Measurements from ENCODE around the gene RASSF3.

GRCh38 chr12:64735442-64735841 is 125.1 kb downstream of the RASSF3 start:
- no peak for TF ChIP-seq EGR1 (IDR thresholded peaks at IDR 0.05; ENCODE audit: borderline replicate concordance in 1 of 2, low read depth in 2 of 2, low read length in 2 of 2)
- TF ChIP-seq, protein P1, sequence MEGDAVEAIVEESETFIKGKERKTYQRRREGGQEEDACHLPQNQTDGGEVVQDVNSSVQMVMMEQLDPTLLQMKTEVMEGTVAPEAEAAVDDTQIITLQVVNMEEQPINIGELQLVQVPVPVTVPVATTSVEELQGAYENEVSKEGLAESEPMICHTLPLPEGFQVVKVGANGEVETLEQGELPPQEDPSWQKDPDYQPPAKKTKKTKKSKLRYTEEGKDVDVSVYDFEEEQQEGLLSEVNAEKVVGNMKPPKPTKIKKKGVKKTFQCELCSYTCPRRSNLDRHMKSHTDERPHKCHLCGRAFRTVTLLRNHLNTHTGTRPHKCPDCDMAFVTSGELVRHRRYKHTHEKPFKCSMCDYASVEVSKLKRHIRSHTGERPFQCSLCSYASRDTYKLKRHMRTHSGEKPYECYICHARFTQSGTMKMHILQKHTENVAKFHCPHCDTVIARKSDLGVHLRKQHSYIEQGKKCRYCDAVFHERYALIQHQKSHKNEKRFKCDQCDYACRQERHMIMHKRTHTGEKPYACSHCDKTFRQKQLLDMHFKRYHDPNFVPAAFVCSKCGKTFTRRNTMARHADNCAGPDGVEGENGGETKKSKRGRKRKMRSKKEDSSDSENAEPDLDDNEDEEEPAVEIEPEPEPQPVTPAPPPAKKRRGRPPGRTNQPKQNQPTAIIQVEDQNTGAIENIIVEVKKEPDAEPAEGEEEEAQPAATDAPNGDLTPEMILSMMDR (IDR thresholded peaks at IDR 0.05 in 2 of 3, conservative IDR thresholded peaks at IDR 0.05 in 1 of 3; ENCODE audit: control insufficient read depth in 2 of 3, extremely low read depth in 1 of 3, insufficient read depth in 1 of 3, low read depth in 3 of 3, low read length in 3 of 3): no peak
- TF ChIP-seq POLR2AphosphoS5 (IDR thresholded peaks at IDR 0.05; ENCODE audit: low read length): no peak
- TF ChIP-seq, protein P2, sequence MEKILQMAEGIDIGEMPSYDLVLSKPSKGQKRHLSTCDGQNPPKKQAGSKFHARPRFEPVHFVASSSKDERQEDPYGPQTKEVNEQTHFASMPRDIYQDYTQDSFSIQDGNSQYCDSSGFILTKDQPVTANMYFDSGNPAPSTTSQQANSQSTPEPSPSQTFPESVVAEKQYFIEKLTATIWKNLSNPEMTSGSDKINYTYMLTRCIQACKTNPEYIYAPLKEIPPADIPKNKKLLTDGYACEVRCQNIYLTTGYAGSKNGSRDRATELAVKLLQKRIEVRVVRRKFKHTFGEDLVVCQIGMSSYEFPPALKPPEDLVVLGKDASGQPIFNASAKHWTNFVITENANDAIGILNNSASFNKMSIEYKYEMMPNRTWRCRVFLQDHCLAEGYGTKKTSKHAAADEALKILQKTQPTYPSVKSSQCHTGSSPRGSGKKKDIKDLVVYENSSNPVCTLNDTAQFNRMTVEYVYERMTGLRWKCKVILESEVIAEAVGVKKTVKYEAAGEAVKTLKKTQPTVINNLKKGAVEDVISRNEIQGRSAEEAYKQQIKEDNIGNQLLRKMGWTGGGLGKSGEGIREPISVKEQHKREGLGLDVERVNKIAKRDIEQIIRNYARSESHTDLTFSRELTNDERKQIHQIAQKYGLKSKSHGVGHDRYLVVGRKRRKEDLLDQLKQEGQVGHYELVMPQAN (conservative IDR thresholded peaks at IDR 0.05): no peak
- TF ChIP-seq NFYA (IDR thresholded peaks at IDR 0.05; ENCODE audit: borderline replicate concordance, low read depth, low read length): no peak
- TF ChIP-seq EZH2 (IDR thresholded peaks at IDR 0.05; ENCODE audit: borderline replicate concordance, control insufficient read depth, low read depth, low read length): no peak
- TF ChIP-seq JUND (IDR thresholded peaks at IDR 0.05; ENCODE audit: low read depth, low read length): no peak
- TF ChIP-seq MTA2 (IDR thresholded peaks at IDR 0.05; ENCODE audit: low read depth): no peak
